ENCODE data around the gene PADI2.

DNA sequence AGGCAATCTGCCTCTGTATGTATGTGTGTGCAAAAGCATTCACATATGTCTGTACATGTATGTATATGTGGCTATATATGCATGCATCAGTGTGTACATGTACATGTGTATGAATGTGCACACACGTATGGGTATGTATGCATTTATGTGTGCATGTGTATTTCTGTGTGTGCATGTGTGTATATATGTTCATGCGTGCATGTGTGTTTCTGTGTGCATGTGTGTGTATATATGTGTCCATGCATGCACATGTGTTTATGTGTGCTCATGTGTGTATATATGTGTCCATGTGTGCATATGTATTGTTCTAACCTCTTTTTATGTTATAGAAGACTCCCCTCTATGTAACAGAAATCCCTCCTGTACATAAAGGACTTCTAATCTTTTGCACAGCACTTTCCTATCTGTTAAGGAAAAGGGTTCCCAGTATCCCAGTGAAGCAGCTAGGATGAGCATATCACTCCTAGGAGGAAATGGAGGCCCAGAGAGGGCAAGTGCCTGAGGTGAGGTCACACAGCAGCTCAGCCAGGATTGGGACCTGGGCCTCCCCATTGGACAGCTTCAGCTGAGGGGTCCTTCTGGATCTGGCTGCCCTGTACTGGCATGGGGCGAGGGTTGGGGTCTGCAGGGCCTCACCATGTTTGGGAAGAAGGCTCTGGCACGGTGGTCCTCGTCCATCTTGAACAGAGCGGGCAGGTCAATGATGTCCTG, 49.6 kb downstream of the PADI2 start:
- TF ChIP-seq, protein P1, sequence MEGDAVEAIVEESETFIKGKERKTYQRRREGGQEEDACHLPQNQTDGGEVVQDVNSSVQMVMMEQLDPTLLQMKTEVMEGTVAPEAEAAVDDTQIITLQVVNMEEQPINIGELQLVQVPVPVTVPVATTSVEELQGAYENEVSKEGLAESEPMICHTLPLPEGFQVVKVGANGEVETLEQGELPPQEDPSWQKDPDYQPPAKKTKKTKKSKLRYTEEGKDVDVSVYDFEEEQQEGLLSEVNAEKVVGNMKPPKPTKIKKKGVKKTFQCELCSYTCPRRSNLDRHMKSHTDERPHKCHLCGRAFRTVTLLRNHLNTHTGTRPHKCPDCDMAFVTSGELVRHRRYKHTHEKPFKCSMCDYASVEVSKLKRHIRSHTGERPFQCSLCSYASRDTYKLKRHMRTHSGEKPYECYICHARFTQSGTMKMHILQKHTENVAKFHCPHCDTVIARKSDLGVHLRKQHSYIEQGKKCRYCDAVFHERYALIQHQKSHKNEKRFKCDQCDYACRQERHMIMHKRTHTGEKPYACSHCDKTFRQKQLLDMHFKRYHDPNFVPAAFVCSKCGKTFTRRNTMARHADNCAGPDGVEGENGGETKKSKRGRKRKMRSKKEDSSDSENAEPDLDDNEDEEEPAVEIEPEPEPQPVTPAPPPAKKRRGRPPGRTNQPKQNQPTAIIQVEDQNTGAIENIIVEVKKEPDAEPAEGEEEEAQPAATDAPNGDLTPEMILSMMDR (IDR thresholded peaks at IDR 0.05 in 4 of 5, conservative IDR thresholded peaks at IDR 0.05 in 1 of 5), result no peak
- no peak for TF ChIP-seq POLR2A (IDR thresholded peaks at IDR 0.05)

Data from gastrocnemius medialis (tissue), 4 donors.